HepG2 (cell line): ENCODE results near the gene FLYWCH1. TPM values are rescaled to one million over a fixed set of nuclear protein-coding genes. Genes with fewer than 3 reads are reported as not detected.

Experiments used
- GATA4 ChIP-seq: sonication (generic); IDR thresholded peaks from 2 replicates; pipeline ENCODE4 v1.6.1; 2016; ENCODE audit warnings: antibody characterized with exemption, low read depth, borderline replicate concordance
- GATAD2A ChIP-seq: IDR thresholded peaks from 2 replicates; pipeline ENCODE4 v1.6.1; 2016
- GLI4 ChIP-seq: sonication (generic); formaldehyde crosslinking; IDR thresholded peaks from 2 replicates; pipeline ENCODE4 v1.5.1; 2020; ENCODE audit warnings: missing genetic modification reagents, mild to moderate bottlenecking, moderate library complexity, borderline replicate concordance
- HMGXB4 ChIP-seq, 2 experiments: sonication (generic) in 1 of 2; formaldehyde crosslinking in 1 of 2; IDR thresholded peaks; 2 replicates each; pipeline versions ENCODE4 v1.4.0 to v1.6.1; 2018 to 2020; ENCODE audit warnings: missing genetic modification reagents in 2 of 2, borderline replicate concordance in 1 of 2, low read depth in 1 of 2, mild to moderate bottlenecking in 1 of 2, missing biosample characterization in 1 of 2
- KLF12 ChIP-seq: sonication (generic); formaldehyde crosslinking; IDR thresholded peaks from 2 replicates; pipeline ENCODE4 v1.4.0; 2020; ENCODE audit warnings: missing genetic modification reagents, borderline replicate concordance
- MAF1 ChIP-seq: sonication (generic); formaldehyde crosslinking; IDR thresholded peaks from 2 replicates; pipeline ENCODE4 v1.5.0; 2020; ENCODE audit warnings: missing genetic modification reagents, borderline replicate concordance
- MED1 ChIP-seq: sonication (generic); formaldehyde crosslinking; IDR thresholded peaks from 2 replicates; pipeline ENCODE4 v1.4.0; 2020; ENCODE audit warnings: missing genetic modification reagents
- NCOA2 ChIP-seq: sonication (generic); formaldehyde crosslinking; IDR thresholded peaks from 2 replicates; pipeline ENCODE4 v1.8.0; 2022; ENCODE audit warnings: inconsistent platforms
- PAX8 ChIP-seq: sonication (generic); formaldehyde crosslinking; IDR thresholded peaks from 2 replicates; pipeline ENCODE4 v1.8.0; 2022; ENCODE audit warnings: mild to moderate bottlenecking, missing genetic modification reagents, borderline replicate concordance
- PBX3 ChIP-seq: sonication (generic); formaldehyde crosslinking; IDR thresholded peaks from 2 replicates; pipeline ENCODE4 v1.8.1; 2023; ENCODE audit warnings: missing genetic modification reagents, inconsistent platforms, borderline replicate concordance
- POGZ ChIP-seq: sonication (generic); formaldehyde crosslinking; IDR thresholded peaks from 2 replicates; pipeline ENCODE4 v1.4.0; 2020; ENCODE audit warnings: mild to moderate bottlenecking, missing genetic modification reagents
- POLR2A ChIP-seq, 2 experiments: IDR thresholded peaks; 2 replicates each; pipeline ENCODE4 v1.6.1; 2011; ENCODE audit warnings: low read depth in 2 of 2, low read length in 2 of 2, mild to moderate bottlenecking in 1 of 2, moderate library complexity in 1 of 2; ENCODE audit not compliant: insufficient read depth in 1 of 2
- POLR2G ChIP-seq: fragments of 200-400 bp; formaldehyde crosslinking; IDR thresholded peaks from 2 replicates; pipeline ENCODE4 v1.6.1; 2018; ENCODE audit warnings: mild to moderate bottlenecking, low read depth, low read length, moderate library complexity
- PRMT3 ChIP-seq: sonication (generic); formaldehyde crosslinking; IDR thresholded peaks from 2 replicates; pipeline ENCODE4 v1.8.1; 2022; ENCODE audit warnings: low read depth, mild to moderate bottlenecking, moderate library complexity, missing genetic modification reagents, borderline replicate concordance
- RARG ChIP-seq: sonication (generic); formaldehyde crosslinking; IDR thresholded peaks from 2 replicates; pipeline ENCODE4 v1.4.0; 2020; ENCODE audit warnings: low read depth, mild to moderate bottlenecking, missing genetic modification reagents
- REL ChIP-seq: sonication (generic); formaldehyde crosslinking; conservative IDR thresholded peaks from 2 replicates; pipeline ENCODE4 v1.8.0; 2022; ENCODE audit warnings: mild to moderate bottlenecking, missing genetic modification reagents, moderate library complexity
- STAG1 ChIP-seq: sonication (generic); formaldehyde crosslinking; IDR thresholded peaks from 2 replicates; pipeline ENCODE4 v1.4.0; 2020; ENCODE audit warnings: missing genetic modification reagents
- TAF1 ChIP-seq: sonication (generic); formaldehyde crosslinking; IDR thresholded peaks from 2 replicates; pipeline ENCODE4 v1.4.0; 2020; ENCODE audit warnings: missing genetic modification reagents
- TEAD3 ChIP-seq: optimal IDR thresholded peaks from 2 replicates; pipeline ENCODE3; 2016; ENCODE audit warnings: borderline replicate concordance
- ZNF256 ChIP-seq: sonication (generic); formaldehyde crosslinking; conservative IDR thresholded peaks from 2 replicates; pipeline ENCODE4 v1.4.0; 2020; ENCODE audit warnings: missing genetic modification reagents
- ZNF510 ChIP-seq: sonication (generic); formaldehyde crosslinking; IDR thresholded peaks from 2 replicates; pipeline ENCODE4 v1.4.0; 2020; ENCODE audit warnings: low read depth, mild to moderate bottlenecking, missing genetic modification reagents
- ZNF543 ChIP-seq: sonication (generic); formaldehyde crosslinking; IDR thresholded peaks from 2 replicates; pipeline ENCODE4 v1.4.0; 2020; ENCODE audit warnings: mild to moderate bottlenecking, missing genetic modification reagents
- ZNF556 ChIP-seq: sonication (generic); formaldehyde crosslinking; IDR thresholded peaks from 2 replicates; pipeline ENCODE4 v1.4.0; 2020; ENCODE audit warnings: mild to moderate bottlenecking, missing genetic modification reagents, borderline replicate concordance
- ZNF770 ChIP-seq: sonication (generic); formaldehyde crosslinking; IDR thresholded peaks from 2 replicates; pipeline ENCODE4 v1.5.0; 2020; ENCODE audit warnings: mild to moderate bottlenecking, missing genetic modification reagents
- polyA plus RNA-seq, 8 experiments: library from polyadenylated mRNA; depleted of rRNA in 3 of 8; stranded (reverse) in 7 of 8; unstranded in 1 of 8; fragments of >200 nt; fragmentation: Illumina TruSeq in 4 of 8; extraction: Trizol in 4 of 8; gene quantifications; 2 replicates each; pipeline versions ENCODE4 v1.2.1 to v1.2.3, GENCODE V29; 2011 to 2016; ENCODE audit warnings: low read depth in 4 of 8, missing spikeins in 1 of 8, mixed read lengths in 1 of 8; ENCODE audit not compliant: insufficient read depth in 1 of 8
- total RNA-seq, 5 experiments: library from RNA; depleted of rRNA; stranded (reverse); fragments of >200 nt; fragmentation: Illumina TruSeq; extraction: Trizol; gene quantifications; 2 replicates each; pipeline ENCODE4 v1.2.3, GENCODE V29; 2016; ENCODE audit warnings: low read depth in 1 of 5

Gene FLYWCH1
- total and polyA plus RNA-seq, 2 of the 13 experiments (the other 11 are each of a cell fraction or from before 2014, with no cell fraction given) = 7.3 to 12.4 TPM

- peak; percentile 29; the same call in 1 of the 2 replicates for TF ChIP-seq REL
- TF ChIP-seq HMGXB4 (CRISPR knock-in tag; IDR thresholded peaks at IDR 0.05; ENCODE audit: borderline replicate concordance in 1 of 2, low read depth in 1 of 2) = peak; percentile 93 to 96; a peak in 3 of 4 replicates
- 0 out of 2 replicates have a peak, but pooled peaks have one; percentile 58 for TF ChIP-seq ZNF256 (CRISPR knock-in tag)
- TF ChIP-seq ZNF510 (CRISPR knock-in tag) = 0 out of 2 replicates have a peak, but pooled peaks have one; percentile 46
- no peak for TF ChIP-seq PBX3 (CRISPR knock-in tag)
- peak; percentile 53; the same call in 1 of the 2 replicates for TF ChIP-seq POLR2G
- peak; percentile 53 for TF ChIP-seq STAG1 (CRISPR knock-in tag)
- 0 out of 2 replicates have a peak, but pooled peaks have one; percentile 35 for TF ChIP-seq PAX8 (CRISPR knock-in tag)
- TF ChIP-seq PRMT3 (CRISPR knock-in tag) = 0 out of 2 replicates have a peak, but pooled peaks have one; percentile 28
- TF ChIP-seq POGZ (CRISPR knock-in tag) = peak; percentile 29; the same call in 1 of the 2 replicates
- no peak for TF ChIP-seq GLI4
- peak; percentile 53 to 60; a peak in 3 of 4 replicates for TF ChIP-seq POLR2A (IDR thresholded peaks at IDR 0.05; ENCODE audit: insufficient read depth in 1 of 2, low read depth in 2 of 2, low read length in 2 of 2)
- peak; percentile 79 for TF ChIP-seq TEAD3 (CRISPR knock-in tag)
- TF ChIP-seq GATA4 = no peak
- TF ChIP-seq TAF1 (CRISPR knock-in tag) = peak; percentile 59; the same call in 1 of the 2 replicates
- peak; percentile 87; the same call in 1 of the 2 replicates for TF ChIP-seq ZNF556 (CRISPR knock-in tag)
- peak; percentile 80 for TF ChIP-seq ZNF770 (CRISPR knock-in tag)
- peak; percentile 87 for TF ChIP-seq MED1 (CRISPR knock-in tag)
- peak; percentile 41; the same call in 1 of the 2 replicates for TF ChIP-seq KLF12 (CRISPR knock-in tag)
- TF ChIP-seq GATAD2A = peak; percentile 55; the same call in 1 of the 2 replicates
- TF ChIP-seq NCOA2 (CRISPR knock-in tag) = peak; percentile 41
- TF ChIP-seq RARG (CRISPR knock-in tag) = peak; percentile 48; the same call in 1 of the 2 replicates
- peak; percentile 99 for TF ChIP-seq ZNF543
- peak; percentile 70; the same call in 1 of the 2 replicates for TF ChIP-seq MAF1 (CRISPR knock-in tag)
These were observed 7.4 kb upstream of the FLYWCH1 start (continued) for GRCh38 chr16:2904100-2904921.
